H1 (cell line): ENCODE data around the gene OR7D2. TPM values are rescaled to one million over a fixed set of nuclear protein-coding genes. Genes with fewer than 3 reads are reported as not detected.

Experiments used
- CTCF ChIA-PET: fragments of 300-600 bp; sonication (Branson Sonifier 250); formaldehyde crosslinking; loops from one replicate; lab custom pipeline; 2021; ENCODE audit not compliant: partially characterized antibody; lab: Charles Lee
- POLR2A ChIA-PET: fragments of 300-600 bp; sonication (Branson Sonifier 250); formaldehyde crosslinking; loops from one replicate; lab custom pipeline; 2021; ENCODE audit warnings: inconsistent platforms; ENCODE audit not compliant: partially characterized antibody; lab: Charles Lee
- DNase-seq, 2 experiments: peaks; one replicate each; pipeline versions ENCODE4 v3.0.0 to v3.0.0-alpha.2; 2010 to 2022; ENCODE audit warnings: low spot score in 2 of 2, low read depth in 1 of 2, mixed read lengths in 1 of 2
- FAIRE-seq: peaks from 2 replicates; lab custom pipeline; 2011; peaks lifted over from hg19 to GRCh38; lab: Jason Lieb, UNC
- H2AFZ ChIP-seq: 2 replicates; pipeline ENCODE4 v1.8.1; 2012; ENCODE audit warnings: low read length, inconsistent platforms
- H2AK5ac ChIP-seq: 2 replicates; pipeline ENCODE4 v1.6.1; 2013; ENCODE audit warnings: low read depth, low read length
- H2BK120ac ChIP-seq: replicated peaks from 2 replicates; pipeline ENCODE3; 2013; ENCODE audit warnings: low read depth, low read length, inconsistent platforms
- H2BK12ac ChIP-seq: 2 replicates; pipeline ENCODE4 v1.6.1; 2013; ENCODE audit warnings: low read depth, low read length
- H2BK15ac ChIP-seq: 2 replicates; pipeline ENCODE4 v1.6.1; 2013; ENCODE audit warnings: low read length
- H2BK20ac ChIP-seq: 2 replicates; pipeline ENCODE4 v1.6.1; 2013; ENCODE audit warnings: low read length
- H2BK5ac ChIP-seq: 2 replicates; pipeline ENCODE4 v1.6.1; 2013; ENCODE audit warnings: low read depth, low read length
- H3K14ac ChIP-seq: 2 replicates; pipeline ENCODE4 v1.6.1; 2013; ENCODE audit warnings: inconsistent platforms; ENCODE audit not compliant: insufficient read length
- H3K18ac ChIP-seq: 2 replicates; pipeline ENCODE4 v1.6.1; 2013; ENCODE audit warnings: low read length; ENCODE audit errors: extremely low read depth
- H3K23ac ChIP-seq: 2 replicates; pipeline ENCODE4 v1.6.1; 2013; ENCODE audit warnings: inconsistent platforms; ENCODE audit not compliant: insufficient read length
- H3K23me2 ChIP-seq: 2 replicates; pipeline ENCODE4 v1.6.1; 2013; ENCODE audit warnings: low read depth, low read length
- H3K27ac ChIP-seq: 2 replicates; pipeline ENCODE4 v1.6.1; 2011; ENCODE audit warnings: low read depth, low read length, inconsistent platforms
- H3K27me3 ChIP-seq, 4 experiments: replicated peaks in 1 of 4; 1 replicate in 1 of 4; 2 replicates in 3 of 4; pipeline versions ENCODE4 v1.6.1 to v1.8.1; 2011 to 2013; ENCODE audit warnings: low read length in 3 of 4, mild to moderate bottlenecking in 3 of 4, inconsistent platforms in 2 of 4, mixed read lengths in 2 of 4, moderate library complexity in 1 of 4; ENCODE audit not compliant: control insufficient read depth in 3 of 4, insufficient read depth in 3 of 4; ENCODE audit errors: extremely low read depth in 1 of 4
- H3K36me3 ChIP-seq, 4 experiments: 2 replicates each; pipeline versions ENCODE4 v1.6.1 to v1.8.1; 2011 to 2013; ENCODE audit warnings: mild to moderate bottlenecking in 4 of 4, low read length in 3 of 4, moderate library complexity in 2 of 4, control low read depth in 1 of 4, inconsistent platforms in 1 of 4; ENCODE audit not compliant: insufficient read depth in 4 of 4, control insufficient read depth in 2 of 4
- H3K4ac ChIP-seq: replicated peaks from 2 replicates; pipeline ENCODE3; 2013; ENCODE audit warnings: low read length, low read depth, mixed read lengths, inconsistent platforms; ENCODE audit not compliant: insufficient read length
- H3K4me1 ChIP-seq, 4 experiments: replicated peaks in 1 of 4; 1 replicate in 1 of 4; 2 replicates in 3 of 4; pipeline versions ENCODE4 v1.6.1 to v1.8.1; 2011 to 2013; ENCODE audit warnings: low read length in 3 of 4, inconsistent platforms in 2 of 4, mixed read lengths in 1 of 4; ENCODE audit not compliant: insufficient read depth in 4 of 4, control insufficient read depth in 3 of 4
- H3K4me2 ChIP-seq, 2 experiments: 2 replicates each; pipeline versions ENCODE4 v1.6.1 to v1.8.1; 2011 to 2013; ENCODE audit warnings: low read depth in 2 of 2, low read length in 2 of 2, control low read depth in 1 of 2, inconsistent platforms in 1 of 2, mild to moderate bottlenecking in 1 of 2; ENCODE audit not compliant: insufficient read depth in 1 of 2
- H3K4me3 ChIP-seq, 4 experiments: fragments of 200-600, 300-600 bp in 1 of 4; sonication (generic), shearing (Covaris generic), sonication (Bioruptor Twin) in 1 of 4; 2 replicates each; pipeline versions ENCODE4 v1.5.1 to v1.8.1; 2011 to 2016; ENCODE audit warnings: low read length in 4 of 4, low read depth in 3 of 4, control low read depth in 2 of 4, inconsistent platforms in 2 of 4, mild to moderate bottlenecking in 2 of 4, mixed read lengths in 1 of 4, moderate library complexity in 1 of 4; ENCODE audit not compliant: insufficient read depth in 2 of 4; ENCODE audit errors: extremely low read depth in 1 of 4
- H3K56ac ChIP-seq: replicated peaks from 2 replicates; pipeline ENCODE3; 2013; ENCODE audit warnings: low read depth, mild to moderate bottlenecking, mixed read lengths, low read length, inconsistent platforms; ENCODE audit not compliant: insufficient read length
- H3K79me1 ChIP-seq: 2 replicates; pipeline ENCODE4 v1.6.1; 2013; ENCODE audit warnings: low read depth, low read length, control low read depth
- H3K79me2 ChIP-seq, 2 experiments: 2 replicates each; pipeline versions ENCODE4 v1.6.1 to v1.8.1; 2012 to 2013; ENCODE audit warnings: low read length in 2 of 2, mild to moderate bottlenecking in 2 of 2, inconsistent platforms in 1 of 2; ENCODE audit not compliant: insufficient read depth in 2 of 2, control insufficient read depth in 1 of 2
- H3K9ac ChIP-seq, 4 experiments: replicated peaks in 1 of 4; 1 replicate in 1 of 4; 2 replicates in 3 of 4; pipeline versions ENCODE4 v1.6.1 to v1.8.1; 2011 to 2013; ENCODE audit warnings: low read depth in 3 of 4, low read length in 3 of 4, control low read depth in 2 of 4, mild to moderate bottlenecking in 2 of 4, moderate library complexity in 2 of 4, inconsistent platforms in 1 of 4; ENCODE audit errors: extremely low read depth in 1 of 4
- H3K9me3 ChIP-seq, 2 experiments: 2 replicates each; pipeline versions ENCODE4 v1.6.1 to v1.8.1; 2012 to 2013; ENCODE audit warnings: mild to moderate bottlenecking in 2 of 2, moderate library complexity in 2 of 2, control low read depth in 1 of 2, inconsistent platforms in 1 of 2, low read depth in 1 of 2, low read length in 1 of 2, mixed read lengths in 1 of 2; ENCODE audit not compliant: insufficient read depth in 2 of 2
- H4K20me1 ChIP-seq, 2 experiments: replicated peaks in 1 of 2; 2 replicates each; pipeline versions ENCODE3 to v1.8.1; 2011 to 2013; ENCODE audit warnings: inconsistent platforms in 2 of 2, low read length in 2 of 2, mild to moderate bottlenecking in 1 of 2; ENCODE audit not compliant: insufficient read depth in 2 of 2, control insufficient read depth in 1 of 2
- H4K5ac ChIP-seq: 2 replicates; pipeline ENCODE4 v1.6.1; 2013; ENCODE audit warnings: low read length, low read depth, mixed read lengths, inconsistent platforms; ENCODE audit not compliant: insufficient read length
- H4K8ac ChIP-seq: 2 replicates; pipeline ENCODE4 v1.8.0; 2013; ENCODE audit warnings: mild to moderate bottlenecking, moderate library complexity, low read length, inconsistent platforms; ENCODE audit not compliant: insufficient read depth; ENCODE audit errors: extremely low read depth
- H4K91ac ChIP-seq: replicated peaks from 2 replicates; pipeline ENCODE3; 2013; ENCODE audit warnings: low read length, mixed read lengths, inconsistent platforms; ENCODE audit not compliant: insufficient read length
- CHD2 ChIP-seq: IDR thresholded peaks from 2 replicates; pipeline ENCODE4 v1.6.1; 2012; ENCODE audit warnings: low read length, improper control_type of control experiment
- CTBP2 ChIP-seq: IDR thresholded peaks from 2 replicates; pipeline ENCODE4 v1.7.0; 2011; ENCODE audit warnings: borderline replicate concordance, mild to moderate bottlenecking, moderate library complexity, mixed read lengths, low read length; ENCODE audit not compliant: insufficient read depth, insufficient read length
- EGR1 ChIP-seq: IDR thresholded peaks from 2 replicates; pipeline ENCODE4 v1.6.1; 2011; ENCODE audit warnings: low read depth, low read length, borderline replicate concordance
- KDM5A ChIP-seq: fragments of 200-600 bp; IDR thresholded peaks from 2 replicates; pipeline ENCODE4 v1.7.1; 2012; ENCODE audit warnings: mild to moderate bottlenecking, low read length, inconsistent platforms, mixed read lengths
- POLR2A ChIP-seq, 2 experiments: IDR thresholded peaks; 1 replicate in 1 of 2; 2 replicates in 1 of 2; pipeline ENCODE4 v1.6.1; 2011; ENCODE audit warnings: low read depth in 2 of 2, low read length in 2 of 2, mild to moderate bottlenecking in 2 of 2; ENCODE audit errors: control extremely low read depth in 1 of 2
- POLR2AphosphoS5 ChIP-seq: IDR thresholded peaks from 2 replicates; pipeline ENCODE4 v1.6.1; 2011; ENCODE audit warnings: low read depth, low read length
- POU5F1 ChIP-seq: IDR thresholded peaks from 2 replicates; pipeline ENCODE4 v1.6.1; 2011; ENCODE audit warnings: low read depth, mild to moderate bottlenecking, low read length, moderate library complexity
- YY1 ChIP-seq: IDR thresholded peaks from 2 replicates; pipeline ENCODE4 v1.6.1; 2011; ENCODE audit warnings: low read depth, mild to moderate bottlenecking, low read length
- WGBS, 2 experiments: shearing (Covaris generic) in 1 of 2; methylation state at CpG; one replicate each; pipeline versions ENCODE4 v1.1.6 to v1.1.7; 2013 to 2015; ENCODE audit warnings: low lambda C conversion rate in 2 of 2, mixed read lengths in 2 of 2, inconsistent platforms in 1 of 2, low coverage in 1 of 2, missing lambda C conversion rate in 1 of 2; ENCODE audit not compliant: insufficient replicate concordance in 2 of 2, insufficient coverage in 1 of 2, insufficient read length in 1 of 2; ENCODE audit errors: extremely low coverage in 1 of 2, missing lambda C conversion rate in 1 of 2; 5-methylcytosine and 5-hydroxymethylcytosine counted together
- polyA plus RNA-seq, 7 experiments: library from polyadenylated mRNA; depleted of rRNA in 3 of 7; stranded (reverse) in 5 of 7; unstranded in 2 of 7; fragments of >200 nt in 5 of 7; fragments of 200-250 nt in 2 of 7; gene quantifications; 1 replicate in 5 of 7; 2 replicates in 1 of 7; 4 replicates in 1 of 7; pipeline versions ENCODE4 v1.2.1 to v1.2.3, GENCODE V29; 2011 to 2013; ENCODE audit warnings: missing spikeins in 2 of 7, mixed read lengths in 2 of 7
- total RNA-seq: library from RNA; stranded (reverse); fragmentation: NEBNext Ultra II Directional; extraction: Animal tissue kit (Norgen Biotek cat#: 25700); gene quantifications from 2 replicates; pipeline ENCODE4 v1.2.1, GENCODE V29; 2021
- TF ChIP-seq, protein P1 (sequence below): IDR thresholded peaks from 2 replicates; pipeline ENCODE4 v1.6.1; 2012; ENCODE audit warnings: inconsistent platforms
- TF ChIP-seq, protein P2 (sequence below): IDR thresholded peaks from 2 replicates; pipeline ENCODE4 v1.6.1; 2012; ENCODE audit warnings: inconsistent platforms

The OR7D2 gene
- total and polyA plus RNA-seq, 2 of the 8 experiments (the other 6 are each of a cell fraction or from before 2014, with no cell fraction given) = 0.02 TPM; not detected in 1

DNA sequence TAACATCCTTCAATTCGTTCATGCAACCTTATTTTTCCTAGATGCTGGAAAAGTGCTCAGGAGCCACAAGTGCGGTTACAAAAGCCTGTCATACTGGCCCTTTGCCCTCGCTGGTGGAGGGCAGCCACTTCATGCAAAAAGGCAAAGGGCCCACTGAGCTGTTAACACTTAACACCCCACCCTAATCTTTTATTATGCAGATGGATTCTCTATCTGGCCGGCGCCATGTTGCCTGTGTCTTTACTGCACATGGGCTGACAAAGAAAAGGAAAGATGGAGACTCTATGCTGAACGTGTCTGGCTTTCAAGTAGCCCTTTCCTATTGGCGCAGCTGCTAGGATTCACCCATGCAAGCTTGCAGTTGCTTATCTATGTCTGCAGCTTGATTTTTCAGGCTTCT, 10.8 kb downstream of the OR7D2 start:
- Histone ChIP-seq H3K36me3 (no peaks in the 10 kb centered on the region), H4K91ac (no peak overlapping the region), H2BK12ac (no peak overlapping the region; the same call in 1 of the 2 replicates), H3K79me2 (no peaks in the 10 kb centered on the region), H3K79me1 (no peaks in the 10 kb centered on the region), H2BK5ac (no peak overlapping the region), H2BK120ac (no peak overlapping the region), H2AFZ (peak overlapping the region; percentile 64; the same call in 1 of the 2 replicates), H3K23me2 (no peaks in the 10 kb centered on the region), H3K4me2 (peak overlapping the region in 1 of 2 experiments; percentile 27; a peak in 2 of 4 replicates), H3K14ac (no peak overlapping the region), H3K4me1 (no peaks in the 10 kb centered on the region), H3K4me3 (no peak overlapping the region; a peak in 1 of 8 replicates), H4K5ac (no peak overlapping the region), H3K18ac (no peak overlapping the region), H3K27ac (no peak overlapping the region), H4K20me1 (no peaks in the 10 kb centered on the region), H3K27me3 (no peaks in the 10 kb centered on the region), H4K8ac (peak overlapping the region; percentile 88; the same call in 1 of the 2 replicates), H2BK15ac (no peak overlapping the region), H3K23ac (no peak overlapping the region), H3K9ac (no peak overlapping the region), H3K4ac (no peak overlapping the region), H3K9me3 (peaks cover 20 to 28% of the 10 kb centered on the region in 2 experiments), H3K56ac (no peak overlapping the region), H2AK5ac (no peak overlapping the region), H2BK20ac (no peak overlapping the region)
- DNase-seq = peak in 1 of 2 experiments; percentile 0
- 62% methylated on average over 7 of the region's 7 CpGs; no CpG with 5 or more reads in 1 of the 2 experiments for WGBS, 2 experiments
- FAIRE-seq = no peak
- ChIA-PET POLR2A (interaction anchor here (0.7 to 1.5 kb wide), 2 partner anchors 48 to 242 kb away, joined by 3 read pairs; no protein-coding TSS in a partner anchor), CTCF (interaction anchor here (0.6 to 1.6 kb wide), 3 partner anchors 11 to 1171 kb away, joined by 3 to 8 read pairs (median 3); no protein-coding TSS in a partner anchor)
- TF ChIP-seq YY1 (peak; percentile 59; the same call in 1 of the 2 replicates), POLR2A (IDR thresholded peaks at IDR 0.05; ENCODE audit: control extremely low read depth in 1 of 2, low read depth in 2 of 2, low read length in 2 of 2) (no peak), EGR1 (no peak), POLR2AphosphoS5 (no peak), CHD2 (no peak), KDM5A (no peak), POU5F1 (0 out of 2 replicates have a peak, but pooled peaks have one; percentile 4), CTBP2 (no peak)
- TF ChIP-seq, protein P1, sequence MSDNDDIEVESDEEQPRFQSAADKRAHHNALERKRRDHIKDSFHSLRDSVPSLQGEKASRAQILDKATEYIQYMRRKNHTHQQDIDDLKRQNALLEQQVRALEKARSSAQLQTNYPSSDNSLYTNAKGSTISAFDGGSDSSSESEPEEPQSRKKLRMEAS = peak; percentile 48
- TF ChIP-seq, protein P2, sequence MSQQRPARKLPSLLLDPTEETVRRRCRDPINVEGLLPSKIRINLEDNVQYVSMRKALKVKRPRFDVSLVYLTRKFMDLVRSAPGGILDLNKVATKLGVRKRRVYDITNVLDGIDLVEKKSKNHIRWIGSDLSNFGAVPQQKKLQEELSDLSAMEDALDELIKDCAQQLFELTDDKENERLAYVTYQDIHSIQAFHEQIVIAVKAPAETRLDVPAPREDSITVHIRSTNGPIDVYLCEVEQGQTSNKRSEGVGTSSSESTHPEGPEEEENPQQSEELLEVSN = peak; percentile 31; the same call in 1 of the 2 replicates
